ENCODE data around the gene DENND2A.
A peak's percentile ranks its signal among the peaks of the same experiment; 100 is the strongest.
"Not testable (repeated sequence)": the region's sequence is repeated elsewhere in the genome, so short reads cannot be mapped to it uniquely, and the experiment has no call there.

The DENND2A gene

DNA sequence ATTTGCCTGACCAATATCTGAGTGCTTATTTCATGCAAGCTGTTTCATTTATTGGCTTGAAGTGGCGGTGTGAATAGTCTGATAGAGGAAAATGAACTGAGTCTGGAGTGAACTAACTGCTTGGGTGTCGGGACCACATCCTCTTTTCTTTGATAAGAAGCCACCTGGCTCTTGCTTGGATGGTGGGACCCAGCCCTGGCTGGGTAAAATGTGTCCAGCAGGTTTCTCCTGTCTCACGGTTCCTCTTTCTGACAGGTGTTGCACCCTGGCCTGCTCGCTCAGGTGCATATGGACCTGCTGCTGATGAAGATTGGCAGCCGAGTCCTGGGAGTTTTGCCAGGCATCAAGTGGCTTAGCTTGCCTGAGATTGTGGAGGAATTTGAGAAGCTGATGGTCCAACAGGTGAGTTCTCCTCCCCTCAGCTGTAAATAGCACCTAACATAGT lies 33.8 kb upstream of the DENND2A start:
- intact Hi-C loops (cut with DNase I), result loop anchor here (10.0 kb wide), 2 partner anchors 140 to 250 kb away; partner anchors contain the start of gene BRAF
- DNase-seq, result peak in 1 of 10 donors; percentile 32

DNA sequence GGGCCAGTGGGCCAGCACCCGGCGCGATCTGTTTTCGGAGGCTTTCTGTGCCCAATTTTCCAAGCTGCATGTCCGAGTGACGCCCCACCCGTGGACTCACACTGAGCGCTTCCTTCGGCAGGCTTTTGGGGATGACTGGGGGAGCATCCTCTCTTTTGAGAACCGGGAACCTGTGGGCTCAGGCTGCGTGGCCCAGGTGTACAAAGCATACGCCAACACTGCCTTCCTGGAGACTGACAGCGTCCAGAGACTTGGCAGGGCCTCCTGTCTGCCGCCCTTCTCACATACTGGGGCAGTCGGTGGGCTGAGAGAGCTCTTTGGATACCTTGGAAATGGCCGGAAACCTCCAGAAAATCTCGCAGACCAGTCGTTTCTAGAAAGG lies 33.2 kb upstream of the DENND2A start:
- intact Hi-C loops (cut with DNase I), result loop anchor here (10.0 kb wide), 2 partner anchors 141 to 251 kb away; partner anchors contain the start of gene BRAF
- DNase-seq, result peak in 2 of 10 donors; percentile 28 to 87

DNA sequence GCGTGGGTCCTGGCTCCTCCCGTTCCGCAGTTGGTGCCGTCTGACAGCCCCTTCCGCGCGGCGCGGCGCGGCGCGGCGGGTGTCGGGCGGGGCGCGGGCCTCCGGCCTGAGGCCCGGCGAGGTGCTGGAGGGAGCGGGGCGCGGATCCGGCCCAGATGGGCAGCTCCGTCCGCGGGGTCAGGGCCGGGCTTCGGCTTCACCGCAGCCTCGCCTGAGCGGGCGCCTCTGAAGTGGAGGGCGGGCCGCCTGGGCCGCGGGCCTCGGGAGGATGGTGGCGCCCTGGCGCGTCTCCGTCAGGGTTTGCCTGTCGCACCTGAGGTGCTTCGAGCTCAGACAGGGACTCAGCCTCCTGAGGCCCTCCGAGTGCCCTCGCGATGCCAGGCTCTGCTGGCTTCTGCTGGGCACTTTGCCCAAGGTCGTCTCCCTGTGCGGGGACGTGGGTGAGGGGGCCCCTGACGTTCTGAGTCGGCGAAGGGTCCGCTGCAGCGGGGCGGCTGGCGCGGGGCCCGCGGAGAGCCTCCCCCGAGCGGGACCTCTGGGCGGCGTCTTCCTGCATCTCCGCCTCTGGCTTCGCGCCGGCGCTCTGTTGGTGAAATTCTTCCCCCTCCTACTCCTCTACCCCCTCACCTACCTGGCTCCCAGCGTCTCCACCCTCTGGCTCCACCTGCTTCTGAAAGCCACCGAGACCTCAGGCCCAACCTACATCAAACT lies 32.6 kb upstream of the DENND2A start:
- intact Hi-C loops (cut with DNase I), result loop anchor here (10.0 kb wide), 2 partner anchors 142 to 252 kb away; partner anchors contain the start of gene BRAF
- peak in 6 of 10 donors; percentile 29 to 91 (median 44) for DNase-seq

DNA sequence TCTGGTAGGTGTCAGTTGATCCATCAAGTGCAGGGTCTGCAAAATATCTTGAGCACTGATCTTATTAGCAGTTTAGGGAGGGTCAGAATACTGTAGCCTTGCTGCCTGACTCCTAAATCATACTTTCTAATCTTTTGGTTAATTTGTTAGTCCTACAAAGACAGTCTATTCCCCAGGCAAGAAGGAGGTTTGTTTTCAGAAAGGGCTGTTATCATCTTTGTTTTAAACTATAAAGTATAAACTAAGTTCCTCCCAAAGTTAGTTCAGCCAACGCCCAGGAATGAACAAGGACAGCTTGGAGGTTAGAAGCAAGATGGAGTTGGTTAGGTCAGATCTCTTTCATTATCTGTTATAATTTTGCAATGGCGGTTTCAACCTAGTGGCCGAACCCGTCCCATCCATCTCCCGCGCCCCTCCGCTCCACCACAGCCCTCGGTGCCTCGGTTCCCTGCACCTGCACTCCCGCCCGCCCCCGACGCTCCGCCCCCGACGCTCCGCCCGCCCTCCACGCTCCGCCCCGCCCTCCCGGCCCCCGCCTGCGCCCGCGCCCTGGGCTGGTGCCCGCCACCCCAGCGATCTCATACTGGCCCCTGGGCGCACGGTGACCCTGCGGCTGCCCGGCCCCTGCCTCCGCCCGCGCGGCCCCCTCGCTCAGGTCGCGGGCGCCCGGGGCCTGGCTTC lies 31.9 kb upstream of the DENND2A start, which contains the start of gene ADCK2:
TSS of gene ADCK2 (plus strand) at position 564 of the 681 bp plus-strand sequence. CDS start 386 bp downstream, outside the sequence.
- intact Hi-C loops (cut with DNase I), result loop anchor here (10.0 kb wide), 2 partner anchors 142 to 252 kb away; partner anchors contain the start of gene BRAF

DNA sequence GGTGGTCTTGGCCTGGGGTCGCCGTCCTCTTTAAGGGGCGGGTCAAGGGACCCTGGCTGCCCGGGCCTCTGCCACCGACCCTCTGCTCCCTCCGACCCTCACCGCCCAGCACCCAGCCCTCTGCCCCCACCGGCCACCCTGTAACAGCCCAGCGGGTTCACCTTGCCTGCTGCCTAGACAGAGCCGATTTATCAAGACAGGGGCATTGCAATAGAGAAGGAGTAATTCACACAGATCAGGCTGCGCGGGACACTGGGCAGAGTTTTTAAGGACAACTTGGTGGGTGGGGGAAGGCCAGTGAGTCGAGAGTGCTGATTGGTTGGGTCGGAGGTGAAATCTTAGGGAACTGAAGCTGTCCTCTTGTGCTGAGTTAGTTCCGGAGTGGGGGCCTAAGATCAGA lies 31.4 kb upstream of the DENND2A start:
- DNase-seq, result peak in 1 of 10 donors; percentile 82
- intact Hi-C loops (cut with DNase I), result loop anchor here (10.0 kb wide), 2 partner anchors 143 to 253 kb away; partner anchors contain the start of gene BRAF

More for the DNA sequence above, 31.9 kb upstream of the DENND2A start, which contains the start of gene ADCK2:
- DNase-seq, result peak; percentile 23 to 94 (median 62)

DNA sequence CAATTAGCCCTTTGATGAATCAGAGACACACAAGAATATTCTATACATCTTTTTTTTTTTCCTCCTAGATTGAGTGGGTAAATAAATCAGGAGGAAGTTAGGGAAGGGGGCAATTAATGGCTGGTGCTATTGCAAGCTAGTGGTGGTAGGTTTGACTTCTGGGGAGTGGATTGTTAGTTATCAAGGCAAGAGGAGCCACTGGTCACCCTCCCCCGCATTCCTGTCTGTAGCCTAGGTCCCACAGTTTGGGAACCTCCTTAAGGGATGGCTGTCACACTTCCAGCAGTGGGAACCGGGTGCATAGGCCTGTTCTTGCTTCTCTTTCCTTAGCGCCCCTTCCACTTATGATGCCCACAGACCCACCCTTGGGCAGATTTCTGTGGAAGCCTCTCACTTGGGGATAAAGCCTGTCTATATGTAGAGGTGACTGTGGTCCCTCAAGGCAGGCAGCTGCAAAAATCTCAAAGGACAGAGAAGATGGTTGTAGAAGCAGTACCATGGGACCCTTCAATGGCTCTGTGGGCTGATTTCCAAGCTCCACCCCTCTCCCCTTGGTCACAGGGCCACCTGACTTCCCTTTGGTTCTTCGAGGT lies 29.8 kb upstream of the DENND2A start:
- intact Hi-C loops (cut with DNase I), result loop anchor here (10.0 kb wide), 2 partner anchors 144 to 254 kb away; partner anchors contain the start of gene BRAF
- DNase-seq, result no peak

DNA sequence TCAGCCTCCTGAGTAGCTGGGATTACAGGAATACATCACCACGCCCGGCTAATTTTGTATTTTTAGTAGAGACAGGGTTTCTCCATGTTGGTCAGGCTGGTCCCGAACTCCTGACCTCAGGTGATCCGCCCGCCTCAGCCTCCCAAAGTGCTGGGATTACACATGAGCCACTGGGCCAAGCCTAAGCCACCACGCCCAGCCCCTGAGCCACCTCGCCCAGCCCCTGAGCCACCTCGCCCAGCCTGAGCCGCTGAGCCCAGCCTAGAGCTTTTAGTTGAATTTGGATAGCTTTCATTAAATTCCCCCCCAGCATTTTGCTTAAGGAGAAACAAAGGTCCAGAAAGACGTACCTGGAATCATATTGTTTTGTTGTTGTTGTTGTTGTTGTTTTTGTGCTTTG lies 29.2 kb upstream of the DENND2A start:
- intact Hi-C loops (cut with DNase I), result loop anchor here (10.0 kb wide), 2 partner anchors 145 to 255 kb away; partner anchors contain the start of gene BRAF
- peak in 1 of 10 donors; percentile 50 for DNase-seq

DNA sequence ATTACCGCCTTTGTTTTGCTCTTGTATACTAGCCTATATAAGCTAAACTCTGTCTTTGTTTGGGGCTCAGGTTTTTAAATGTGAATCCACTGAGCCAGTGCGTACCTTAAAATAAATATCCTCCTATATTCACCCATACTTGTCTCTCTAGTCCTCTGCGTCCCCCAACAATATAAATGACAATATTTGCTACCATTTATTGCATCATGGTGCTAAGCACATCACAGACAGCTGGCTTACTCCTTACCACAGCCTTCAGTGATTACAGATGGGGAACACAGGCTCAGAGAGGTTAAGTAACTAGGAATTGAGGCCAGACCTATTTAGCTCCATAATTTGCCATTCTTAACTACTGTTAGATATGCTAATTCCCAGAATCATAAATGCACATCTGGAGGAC lies 28.7 kb upstream of the DENND2A start:
- intact Hi-C loops (cut with DNase I), result no loop called here
- no peak for DNase-seq

DNA sequence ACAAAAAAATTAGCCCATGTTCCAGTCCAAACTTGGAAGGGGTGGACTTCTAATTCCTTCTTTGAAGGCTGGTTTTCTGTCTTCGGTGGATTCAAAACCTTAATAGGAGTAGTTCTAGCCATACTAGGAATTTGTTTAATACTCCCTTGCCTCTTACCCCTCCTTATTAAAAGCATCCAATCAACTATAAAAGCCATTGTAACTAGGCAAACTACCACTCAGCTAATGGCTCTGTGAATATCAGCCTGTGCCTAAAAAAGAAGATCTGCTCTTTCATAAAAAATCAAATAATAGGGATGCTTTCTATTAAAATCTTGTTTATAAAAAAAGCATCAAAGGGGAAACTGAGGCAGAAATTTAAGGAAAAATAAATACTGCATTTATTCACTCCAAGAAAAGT lies 28.0 kb upstream of the DENND2A start:
- intact Hi-C loops (cut with DNase I), result no loop called here
- no peak for DNase-seq

DNA sequence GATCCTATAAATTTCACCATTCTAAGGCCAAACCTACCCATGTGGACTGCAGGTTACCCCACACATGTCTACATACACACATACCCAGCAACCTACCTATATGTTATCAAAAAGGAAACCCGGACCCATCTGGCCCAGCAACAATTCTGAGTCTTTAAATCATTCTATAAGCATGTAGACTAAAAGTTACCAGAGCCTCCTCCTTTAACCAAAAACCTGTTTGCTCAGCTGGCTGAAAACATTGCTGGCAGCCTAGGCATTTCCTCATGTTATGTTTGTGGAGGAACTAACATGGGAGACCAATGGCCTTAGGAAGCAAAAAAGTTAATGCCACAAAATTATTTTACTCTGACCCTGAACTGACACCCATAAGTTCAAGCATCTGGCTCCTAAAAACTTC lies 26.9 kb upstream of the DENND2A start:
- DNase-seq, result no peak
- intact Hi-C loops (cut with DNase I), result no loop called here

DNA sequence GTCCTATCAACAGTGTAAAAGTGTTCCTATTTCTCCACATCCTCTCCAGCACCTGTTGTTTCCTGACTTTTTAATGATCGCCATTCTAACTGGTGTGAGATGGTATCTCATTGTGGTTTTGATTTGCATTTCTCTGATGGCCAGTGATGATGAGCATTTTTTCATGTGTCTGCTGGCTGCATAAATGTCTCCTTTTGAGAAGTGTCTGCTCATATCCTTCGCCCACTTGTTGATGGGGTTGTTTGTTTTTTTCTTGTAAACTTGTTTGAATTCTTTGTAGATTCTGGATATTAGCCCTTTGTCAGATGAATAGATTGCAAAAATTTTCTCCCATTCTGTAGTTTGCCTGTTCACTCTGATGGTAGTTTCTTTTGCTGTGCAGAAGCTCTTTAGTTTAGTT lies 22.3 kb upstream of the DENND2A start:
- intact Hi-C loops (cut with DNase I); DNase-seq: not testable (repeated sequence)

DNA sequence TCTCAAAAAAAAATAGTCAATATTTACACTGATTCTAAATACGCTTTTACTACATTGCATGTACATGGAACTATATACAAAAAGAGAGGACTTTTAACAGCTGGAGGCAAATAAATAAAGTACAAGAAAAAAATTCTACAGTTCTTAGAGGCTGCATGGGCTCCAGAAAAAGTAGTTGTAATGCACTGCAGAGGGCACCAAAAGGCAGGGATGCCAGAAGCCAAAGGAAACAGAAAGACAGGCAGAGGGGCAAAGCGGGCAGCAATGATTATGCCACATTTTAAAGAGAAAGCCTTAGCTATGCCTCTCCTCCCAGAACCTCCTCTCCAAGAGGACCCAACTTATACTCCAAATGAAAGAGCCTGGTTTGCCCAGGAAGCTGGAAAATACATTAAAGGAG lies 20.5 kb upstream of the DENND2A start:
- intact Hi-C loops (cut with DNase I), result no loop called here
- DNase-seq, result no peak

DNA sequence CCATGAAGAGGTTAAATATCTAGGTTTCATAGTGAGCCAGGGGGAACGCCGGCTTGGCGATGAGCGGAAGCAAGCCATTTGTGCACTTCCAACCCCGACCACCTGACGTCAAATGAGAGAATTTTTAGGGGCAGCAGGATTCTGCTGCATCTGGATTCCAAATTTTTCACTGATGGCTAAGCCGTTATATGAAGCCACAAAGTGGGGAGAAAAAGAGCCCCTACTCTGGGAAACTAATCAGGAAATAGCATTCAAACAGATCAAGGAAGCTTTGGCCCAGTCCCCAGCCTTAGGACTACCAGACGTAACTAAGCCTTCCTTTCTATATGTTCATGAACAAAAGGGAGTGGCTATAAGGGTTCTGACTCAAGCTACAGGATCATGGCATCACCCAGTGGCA lies 19.2 kb upstream of the DENND2A start:
- intact Hi-C loops (cut with DNase I), result no loop called here
- DNase-seq, result no peak

DNA sequence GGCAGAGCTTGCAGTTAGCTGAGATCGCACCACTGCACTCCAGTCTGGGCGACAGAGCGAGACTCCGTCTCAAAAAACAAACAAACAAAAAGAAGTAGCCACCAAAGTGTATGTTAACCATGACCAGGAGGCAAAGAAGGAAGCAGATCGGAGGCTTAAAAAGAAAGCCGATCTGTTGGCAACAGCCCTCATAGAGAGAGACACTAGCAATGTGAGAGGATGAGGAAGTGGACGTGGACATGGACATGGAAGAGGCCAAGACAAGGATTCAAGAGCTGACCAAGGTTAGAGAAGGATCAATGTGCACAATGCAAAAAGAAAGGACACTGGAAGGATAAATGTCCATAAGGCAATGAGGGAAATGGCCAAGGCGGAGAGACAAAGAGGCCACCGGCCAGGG lies 17.3 kb upstream of the DENND2A start:
- intact Hi-C loops (cut with DNase I), result no loop called here
- no peak for DNase-seq

DNA sequence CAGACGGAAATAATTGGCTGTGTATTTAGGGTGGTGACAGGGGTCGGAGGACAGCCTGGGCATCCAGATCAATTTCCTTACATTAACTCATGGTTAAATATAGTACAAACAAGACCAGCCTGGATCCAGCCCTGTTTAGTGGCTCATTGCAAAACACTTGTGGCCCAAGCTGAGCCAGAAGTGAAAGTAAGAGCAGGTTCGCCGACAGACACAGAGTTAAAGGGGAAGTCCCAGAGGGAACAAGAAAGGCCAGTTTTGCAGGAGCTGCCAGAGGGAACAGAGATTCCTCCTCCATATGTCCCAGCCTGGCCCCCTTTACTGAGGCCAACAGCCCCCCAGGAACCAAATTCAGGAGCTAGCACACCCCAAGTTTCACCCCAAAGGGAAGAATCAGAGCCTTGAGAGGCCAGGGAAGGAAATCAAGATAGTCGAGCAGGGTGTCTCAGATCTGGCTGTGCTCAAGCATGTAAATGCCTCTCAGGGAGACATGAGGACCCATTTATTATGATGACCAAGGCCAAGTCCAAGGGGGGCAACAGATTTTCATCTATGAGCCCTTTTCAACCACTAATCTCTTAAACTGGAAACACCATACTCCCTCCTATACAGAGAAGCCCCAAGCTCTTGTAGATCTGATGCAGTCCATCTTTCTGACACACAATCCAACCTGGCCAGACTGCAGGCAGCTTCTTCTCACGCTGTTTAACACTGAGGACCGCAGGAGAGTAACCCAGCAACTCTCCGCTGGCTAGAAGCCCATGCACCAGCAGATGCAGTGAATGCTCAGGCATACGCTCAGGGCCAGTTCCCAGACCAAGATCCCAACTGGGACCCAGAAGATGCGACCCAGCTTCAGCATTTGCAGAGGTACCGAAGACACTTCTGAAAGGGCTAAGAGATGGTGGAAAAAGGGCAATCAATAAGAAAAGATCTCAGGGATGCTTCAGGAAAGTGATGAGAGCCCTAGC lies 16.2 kb upstream of the DENND2A start:
- intact Hi-C loops (cut with DNase I), result no loop called here
- DNase-seq, result no peak

DNA sequence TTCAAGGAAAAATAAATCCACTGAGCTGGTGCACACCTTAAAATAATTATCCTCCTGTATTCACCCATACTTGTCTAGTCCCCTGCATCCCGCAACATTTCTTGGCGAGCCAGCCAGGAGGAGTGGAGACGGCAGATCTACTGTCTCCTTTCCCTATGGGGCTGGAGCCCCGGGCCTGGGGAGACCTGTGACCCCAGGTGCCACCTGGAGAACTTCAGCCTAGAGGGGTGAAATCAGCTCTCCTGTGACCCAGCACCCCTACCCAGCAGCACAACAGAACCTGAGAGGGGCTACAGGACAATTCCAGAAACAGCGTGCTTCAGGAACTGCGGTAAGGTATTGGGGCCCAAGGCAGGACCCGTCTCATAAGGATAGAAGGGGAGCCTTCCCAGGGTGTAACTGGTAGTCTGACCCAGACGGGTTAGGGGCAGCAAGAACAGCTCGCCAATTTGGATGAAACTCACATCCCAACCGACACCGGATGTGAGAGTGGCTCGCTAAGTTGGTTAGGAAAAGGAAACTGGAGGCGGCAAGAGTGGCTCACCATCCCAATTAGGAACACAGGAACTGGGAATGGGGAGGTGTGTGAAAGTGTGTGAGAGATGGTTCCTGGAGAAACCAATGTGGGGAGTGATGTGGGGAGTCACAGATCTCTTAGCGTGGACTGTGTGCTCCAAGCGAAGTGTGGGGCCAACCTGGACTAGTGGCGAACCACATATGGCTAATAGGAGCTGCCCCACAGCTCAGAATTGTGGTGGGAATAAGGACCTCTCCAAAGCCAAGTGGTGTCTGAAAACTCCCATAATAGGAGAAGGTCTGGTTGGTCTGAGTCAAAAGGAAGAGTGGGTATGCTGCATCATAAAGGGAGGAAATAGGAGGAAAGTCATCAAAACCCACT lies 15.1 kb upstream of the DENND2A start:
- intact Hi-C loops (cut with DNase I), result no loop called here

DNA sequence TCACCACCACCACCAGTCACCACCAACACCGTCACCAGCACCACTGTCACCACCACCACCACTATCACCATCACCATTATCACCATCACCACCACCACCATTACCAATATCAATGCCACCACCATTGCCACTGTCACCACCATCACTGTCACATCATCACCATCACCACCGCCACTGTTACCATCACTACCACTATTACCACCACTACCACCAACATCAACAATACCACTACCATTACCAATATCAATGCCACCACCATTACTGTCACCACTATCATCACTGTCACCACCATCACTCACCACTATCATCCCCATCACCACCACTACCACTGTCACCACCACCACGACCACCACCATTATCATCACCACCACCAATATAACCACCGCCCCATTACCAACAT lies 14.0 kb upstream of the DENND2A start:
- intact Hi-C loops (cut with DNase I), result loop anchor here (5.0 kb wide), 1 partner anchor 177 kb away; the partner anchor contains the start of gene MKRN1
- peak in 1 of 10 donors; percentile 22 for DNase-seq

More for the DNA sequence above, 15.1 kb upstream of the DENND2A start:
- DNase-seq, result no peak

DNA sequence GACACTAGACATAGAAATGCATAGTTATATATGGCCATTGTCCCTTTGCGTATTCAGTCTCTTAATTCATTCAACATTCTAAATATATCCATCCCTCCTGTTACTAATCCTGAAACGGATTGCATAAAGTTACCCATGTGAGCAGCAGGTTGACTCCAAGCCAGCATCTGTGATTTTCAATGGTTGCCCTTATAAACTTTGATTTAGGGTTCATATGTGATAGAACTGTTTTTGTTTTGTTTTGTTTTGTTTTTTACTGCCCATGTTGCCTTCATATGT lies 13.4 kb upstream of the DENND2A start:
- intact Hi-C loops (cut with DNase I), result loop anchor here (5.0 kb wide), 1 partner anchor 177 kb away; the partner anchor contains the start of gene MKRN1

More for the DNA sequence above, 13.4 kb upstream of the DENND2A start:
- no peak for DNase-seq
